Caki2 (cell line): ENCODE measurements around the gene KIF1C. TPM values are rescaled to one million over a fixed set of nuclear protein-coding genes. Genes with fewer than 3 reads are reported as not detected.

Source experiments
- DNase-seq: peaks from one replicate; pipeline ENCODE4 v3.0.0-alpha.2; 2015; ENCODE audit warnings: low read depth
- in situ Hi-C: cut with HindIII; loops from 2 replicates; pipeline ENCODE4 v1.10.0; 2016; ENCODE audit warnings: low sequenced_read_pairs, low pct_unique_long_range_greater_than_20kb, mixed read lengths
- total RNA-seq: library from RNA; depleted of rRNA; stranded (reverse); fragments of >200 nt; shearing (Covaris generic); gene quantifications from 2 replicates; pipeline ENCODE4 v1.2.3, GENCODE V29; 2014; ENCODE audit warnings: low replicate concordance

KIF1C gene
- total RNA-seq, 1 experiment from 2014 or later, result 44.0 TPM

GRCh38 chr17:4967539-4968485, 29.9 kb upstream of the KIF1C start, which contains the start of gene SPAG7:
Gene SPAG7 (minus strand): TSS chr17:4967817. CDS start chr17:4967804, 13 bp downstream.
- in situ Hi-C loops, result no loop called here

DNA sequence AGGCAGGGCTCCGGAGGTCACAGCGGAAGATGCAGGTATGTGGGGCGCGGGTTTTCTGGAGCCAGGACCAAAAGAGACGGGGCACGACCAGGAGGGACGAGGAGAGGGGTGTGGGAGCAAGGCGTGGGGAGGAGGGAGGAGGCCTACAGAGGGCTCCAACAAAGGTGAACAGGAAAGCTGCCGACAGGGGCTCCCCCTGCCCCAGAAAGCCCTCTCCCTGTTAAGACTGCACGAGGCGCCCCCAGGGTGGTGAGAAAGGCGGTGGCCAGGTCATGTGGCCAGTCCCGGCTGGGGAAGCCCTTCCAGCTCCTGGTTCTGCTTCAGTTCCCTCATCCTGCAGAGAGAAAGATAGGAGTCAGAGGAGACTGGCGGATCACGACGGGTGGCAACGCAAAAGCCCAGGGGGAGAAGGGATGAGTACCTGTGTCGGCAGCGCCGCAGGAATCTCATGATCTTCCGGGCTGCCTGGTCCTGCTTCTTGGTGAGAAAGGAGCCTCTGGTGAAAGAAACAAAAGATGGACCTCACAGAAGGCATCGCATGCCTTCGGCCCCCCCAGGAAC, 29.2 kb upstream of the KIF1C start:
- in situ Hi-C loops, result no loop called here
- DNase-seq, result peak; percentile 77

More at GRCh38 chr17:4967539-4968485, 29.9 kb upstream of the KIF1C start, which contains the start of gene SPAG7:
- DNase-seq, result peak; percentile 98

- peak; percentile 72 for DNase-seq
Observed at GRCh38 chr17:4969047-4969550, 28.7 kb upstream of the KIF1C start.

GRCh38 chr17:4969551-4970173, 28.1 kb upstream of the KIF1C start:
- no peak for DNase-seq
- in situ Hi-C loops, result no loop called here

More at GRCh38 chr17:4969047-4969550, 28.7 kb upstream of the KIF1C start:
- in situ Hi-C loops, result no loop called here

DNA sequence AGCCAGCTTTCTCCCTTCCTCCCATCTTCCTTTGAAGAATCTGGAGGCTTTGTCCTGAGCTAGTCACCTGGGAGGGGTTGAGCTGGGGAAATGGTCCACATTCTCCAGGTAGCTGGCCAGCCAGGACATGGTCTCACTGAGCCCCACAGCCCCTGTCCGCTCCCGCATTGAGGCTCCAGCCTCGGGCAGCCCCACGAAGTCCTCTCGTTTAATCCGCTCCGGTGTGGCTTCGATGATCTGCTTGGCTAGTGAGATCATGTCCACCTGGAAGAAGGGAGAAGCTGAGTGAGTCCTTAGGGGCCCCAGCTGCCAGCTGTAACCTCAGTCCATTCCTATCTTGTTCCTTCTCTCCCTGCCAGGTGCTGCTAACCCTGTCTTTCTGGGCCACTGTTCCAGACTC, 27.5 kb upstream of the KIF1C start:
- in situ Hi-C loops, result no loop called here
- DNase-seq, result no peak

GRCh38 chr17:4971826-4972225, 25.9 kb upstream of the KIF1C start:
- in situ Hi-C loops, result no loop called here
- no peak for DNase-seq

- no peak for DNase-seq
- in situ Hi-C loops, result no loop called here
Observed at GRCh38 chr17:4972322-4972721, 25.4 kb upstream of the KIF1C start.

DNA sequence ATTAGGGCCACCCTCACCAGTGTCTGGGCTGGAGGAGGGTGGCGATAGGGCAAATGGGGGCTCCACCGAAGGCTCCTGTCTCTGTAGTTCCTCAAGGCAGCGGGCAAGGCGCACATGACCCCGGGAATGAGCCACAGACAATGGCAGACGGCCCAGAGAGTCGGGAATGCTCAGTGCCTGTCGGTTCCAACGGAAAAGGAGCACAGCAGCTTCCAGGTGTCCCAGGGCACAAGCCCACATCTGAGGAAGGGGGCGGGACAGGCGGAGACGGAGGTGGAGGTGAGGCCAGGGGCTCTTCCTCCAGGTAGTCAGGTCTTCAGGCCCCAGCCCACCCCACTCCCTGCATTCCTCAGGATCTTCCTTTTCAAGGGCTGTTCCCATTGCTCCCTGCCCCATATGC, 25.0 kb upstream of the KIF1C start:
- in situ Hi-C loops, result no loop called here
- no peak for DNase-seq

DNA sequence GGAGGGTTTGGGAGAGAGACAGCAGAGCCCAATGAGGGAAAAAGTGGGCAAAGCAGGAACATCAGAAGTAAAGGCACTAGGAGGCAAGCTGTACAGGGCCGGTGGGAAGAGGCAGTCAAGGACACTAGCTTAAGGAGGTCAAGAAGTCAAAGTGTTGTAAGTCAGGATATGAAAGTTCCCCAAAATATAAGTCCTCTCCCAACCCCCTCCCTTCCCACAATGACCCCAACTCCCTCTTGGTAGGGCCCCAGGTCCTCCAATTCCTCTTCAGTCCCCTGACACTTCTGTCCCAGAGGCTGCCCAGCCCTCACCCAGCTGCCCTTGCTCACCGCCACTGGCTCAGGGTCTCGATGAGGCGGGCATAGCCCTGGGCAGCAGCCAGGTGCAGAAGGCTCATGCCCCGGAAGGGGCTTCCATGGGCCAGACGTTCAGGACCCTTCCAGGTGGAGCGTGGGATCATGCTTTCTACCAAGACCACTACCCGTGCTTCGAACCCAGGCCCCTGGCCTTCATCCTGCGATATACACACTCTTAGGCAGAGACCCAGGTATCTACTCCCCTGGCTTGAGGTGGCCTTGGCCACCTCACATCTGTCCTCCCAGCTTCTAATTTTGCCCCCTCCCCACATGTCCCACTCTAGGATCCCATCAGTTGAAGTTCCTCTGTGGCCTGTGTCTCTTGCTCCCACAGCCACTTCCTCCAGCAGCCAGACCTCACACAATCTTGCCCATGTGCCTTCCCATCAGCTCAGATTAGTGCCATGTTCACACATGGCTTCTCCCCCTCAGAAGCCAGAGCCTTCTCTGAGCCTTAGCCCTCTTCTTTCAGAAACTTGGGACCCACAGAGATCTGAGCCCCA, 24.3 kb upstream of the KIF1C start:
- in situ Hi-C loops, result no loop called here
- no peak for DNase-seq

DNA sequence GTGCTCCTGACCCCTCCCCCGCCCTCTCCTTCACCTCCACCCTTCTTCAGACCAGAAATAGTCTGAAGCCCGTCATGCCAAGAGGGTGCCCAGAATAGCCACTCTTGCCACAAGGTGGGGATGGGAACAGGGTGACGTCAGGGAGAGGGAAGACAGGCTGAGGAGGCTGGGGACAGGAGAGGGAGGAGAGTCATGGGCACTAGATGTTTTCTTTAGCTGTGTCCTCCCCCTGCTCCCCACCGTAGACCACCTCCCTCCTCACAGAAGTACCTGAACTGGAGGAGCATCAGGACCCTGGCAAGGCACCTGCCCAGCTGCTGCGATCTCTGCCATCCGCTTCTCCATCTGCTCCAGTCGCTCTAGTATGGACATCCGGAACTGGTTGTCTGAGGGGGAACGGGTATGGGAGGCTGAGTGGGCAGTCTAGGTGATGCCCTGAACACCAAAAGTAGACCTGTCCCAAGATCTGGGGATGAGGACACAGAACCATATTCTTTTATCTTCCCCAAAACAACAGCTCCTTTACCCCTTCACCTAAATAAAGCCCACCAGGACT, 23.6 kb upstream of the KIF1C start:
- no peak for DNase-seq
- in situ Hi-C loops, result no loop called here

GRCh38 chr17:4978726-4979125, 19.0 kb upstream of the KIF1C start:
- in situ Hi-C loops, result no loop called here

DNA sequence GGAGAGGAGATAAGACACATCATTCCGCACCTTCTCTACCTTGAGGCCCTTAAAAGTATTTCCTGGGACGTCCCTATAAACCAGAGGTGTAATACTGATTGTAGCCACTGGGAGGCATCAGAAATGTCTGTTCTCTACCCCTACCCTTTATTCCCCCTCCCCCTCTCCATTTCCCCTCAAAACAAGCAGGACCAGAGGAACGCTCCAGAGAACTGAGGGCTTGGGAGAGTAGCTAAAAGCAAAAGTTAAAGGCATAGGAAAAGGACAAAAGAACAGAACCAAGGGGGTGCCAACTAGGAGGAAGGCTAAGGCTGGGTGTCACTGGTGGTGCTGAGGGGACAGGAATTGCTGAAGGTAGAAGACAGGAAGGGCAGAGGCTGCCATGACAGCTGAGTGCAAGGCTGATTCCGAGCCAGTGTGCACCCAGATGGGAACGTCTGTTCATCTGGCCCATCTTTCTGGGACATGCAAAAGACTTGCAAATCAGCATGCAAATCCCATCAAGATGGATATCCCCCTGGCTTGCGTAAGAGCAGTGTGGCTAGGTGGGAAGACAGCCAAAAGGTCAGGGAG, 17.0 kb upstream of the KIF1C start:
- in situ Hi-C loops, result no loop called here
- no peak for DNase-seq

More at GRCh38 chr17:4978726-4979125, 19.0 kb upstream of the KIF1C start:
- no peak for DNase-seq

GRCh38 chr17:4982305-4982704, 15.4 kb upstream of the KIF1C start:
- no peak for DNase-seq
- in situ Hi-C loops, result no loop called here

DNA sequence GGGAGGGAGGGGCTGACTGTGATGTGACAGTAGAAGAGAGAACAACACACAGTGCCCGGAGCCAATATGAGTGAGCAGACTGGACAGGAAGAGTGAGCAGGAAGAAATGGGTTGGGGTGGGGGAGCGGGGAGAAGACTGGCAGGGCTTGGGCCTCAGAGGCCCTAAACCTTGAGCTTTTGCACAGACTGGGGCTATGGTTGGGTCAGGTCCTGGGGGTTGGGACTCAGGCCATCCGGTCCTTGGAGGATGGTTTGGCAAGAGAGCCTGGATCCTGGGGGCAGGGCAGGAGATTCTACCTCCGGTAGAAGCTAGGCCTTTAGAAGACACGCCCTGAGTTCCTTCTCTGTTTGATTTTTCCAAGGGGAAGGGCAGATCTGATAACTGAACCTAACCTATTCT, 11.3 kb upstream of the KIF1C start:
- in situ Hi-C loops, result no loop called here
- no peak for DNase-seq

DNA sequence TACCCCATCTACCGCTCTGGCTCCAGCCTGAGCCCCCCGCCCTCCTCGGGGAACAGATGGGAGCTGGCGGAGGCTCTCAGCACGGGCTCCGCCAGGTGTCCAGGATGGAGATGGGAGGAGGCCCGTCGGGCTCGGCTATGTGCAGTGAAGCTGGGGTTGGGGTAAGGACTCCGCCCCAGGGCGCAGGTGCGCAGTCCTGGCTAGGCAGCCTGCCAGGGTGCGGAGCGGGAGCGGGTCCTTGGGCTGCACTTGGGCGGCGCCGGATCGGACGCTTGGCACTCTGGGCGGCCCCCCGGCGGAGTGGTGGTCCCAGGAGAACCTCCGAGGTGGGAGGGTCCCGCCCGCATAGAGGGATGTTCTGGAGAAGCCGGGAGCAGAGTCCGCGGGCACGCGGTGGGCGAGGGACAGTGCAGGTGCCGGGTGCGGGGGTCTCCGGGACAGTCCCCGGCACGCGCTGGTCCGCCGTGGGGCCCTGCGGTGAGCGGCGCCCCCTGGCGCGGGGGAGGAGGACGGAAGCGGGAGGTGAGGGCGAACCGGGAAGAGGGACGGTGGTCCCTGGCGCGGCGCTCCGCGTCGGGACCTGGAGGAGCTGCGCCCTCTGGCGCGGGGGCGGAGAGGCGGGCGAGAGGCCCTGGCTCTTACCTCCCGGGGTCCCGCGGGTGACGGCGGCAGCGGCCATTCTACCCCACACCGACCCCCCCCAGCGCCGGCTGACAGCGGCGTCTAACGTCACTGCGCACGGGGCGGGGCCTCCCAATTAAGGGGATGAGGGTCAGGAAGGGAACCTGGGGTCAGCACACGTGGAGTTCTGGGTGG, 10.6 kb upstream of the KIF1C start, which contains the start of gene CAMTA2:
Gene CAMTA2 (minus strand): TSS at position 725 of the 816 bp plus-strand sequence. CDS start 1,453 bp downstream, outside the sequence.
- in situ Hi-C loops, result no loop called here
- peak; percentile 56 for DNase-seq

DNA sequence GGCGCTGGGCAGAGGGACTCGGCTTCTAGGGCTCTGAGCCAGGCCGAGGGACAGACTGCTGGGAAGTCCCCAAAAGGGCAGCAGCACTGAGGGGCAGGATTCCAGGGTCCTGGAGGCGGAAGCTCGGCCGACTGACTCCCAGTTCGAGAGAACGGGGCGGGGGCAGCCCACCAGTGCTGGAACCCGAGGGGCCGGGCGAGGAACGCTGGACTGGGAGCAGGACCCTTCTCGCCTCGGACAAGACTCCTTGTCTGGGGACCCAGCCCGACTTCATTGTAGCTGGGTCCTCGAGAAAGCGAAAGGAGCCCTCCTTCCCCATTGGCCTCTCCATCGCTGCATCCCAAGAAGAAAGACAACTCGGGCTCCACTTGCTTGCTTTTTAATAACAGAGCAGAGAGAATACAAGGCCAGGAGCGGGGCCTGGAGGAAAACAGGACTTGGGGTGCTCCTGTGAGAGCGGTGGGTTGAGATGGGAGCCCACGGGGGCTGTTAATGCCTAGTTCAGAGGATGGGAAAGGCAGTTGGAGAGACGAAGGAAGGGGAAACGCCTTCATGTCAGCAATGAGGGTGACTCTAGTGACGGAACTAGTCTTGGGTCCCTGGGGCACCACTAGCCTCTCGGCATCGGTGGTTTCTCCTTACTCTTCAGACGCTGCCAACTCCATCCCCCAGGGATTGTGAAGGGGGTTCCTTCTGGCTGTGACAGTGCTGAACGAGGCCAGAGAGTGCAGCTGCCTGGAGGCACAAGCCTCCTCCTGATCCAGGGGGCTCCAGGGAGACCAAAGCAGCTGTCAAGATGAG, 9.8 kb upstream of the KIF1C start:
- no peak for DNase-seq
- in situ Hi-C loops, result no loop called here
